ENCODE results near the gene LRIG3. TPM values are rescaled to one million over a fixed set of nuclear protein-coding genes. Genes with fewer than 3 reads are reported as not detected.
"Not testable (repeated sequence)": the region's sequence is repeated elsewhere in the genome, so short reads cannot be mapped to it uniquely, and the experiment has no call there.

The LRIG3 gene
- total RNA-seq, 1 experiment from 2014 or later, result 16.5 TPM

DNA sequence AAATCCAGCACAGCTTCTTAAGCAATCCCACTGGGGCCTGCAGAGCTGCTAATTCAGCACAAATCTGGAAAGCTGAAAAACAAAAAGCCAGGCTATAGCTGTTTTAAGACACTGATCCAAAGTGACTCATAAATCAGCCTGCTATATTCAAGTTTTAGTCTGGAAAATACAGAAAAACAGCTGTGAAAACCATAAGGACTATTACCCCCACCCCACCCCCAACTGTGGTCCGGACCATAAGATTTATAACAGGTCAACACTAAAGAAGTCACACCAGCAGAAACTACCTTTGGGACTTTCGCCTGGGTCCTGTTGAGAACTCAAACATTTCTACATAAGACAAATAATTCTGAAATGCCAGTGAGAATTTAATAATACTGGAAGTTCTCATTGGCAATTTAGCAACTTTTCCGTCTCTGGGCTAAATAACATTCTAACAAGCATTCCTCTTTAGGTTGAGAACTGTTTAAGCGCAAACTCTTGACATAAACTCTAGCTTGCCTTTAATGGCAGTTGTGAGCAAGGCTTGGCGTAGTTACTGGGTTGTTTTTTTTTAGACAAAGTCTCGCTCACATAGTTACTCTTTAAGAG, 3.3 kb downstream of the LRIG3 start:
- DNase-seq (ENCODE audit: low read depth), result no peak
- in situ Hi-C loops (cut with HindIII; ENCODE audit: low pct_unique_long_range_greater_than_20kb, low sequenced_read_pairs), result no loop called here

DNA sequence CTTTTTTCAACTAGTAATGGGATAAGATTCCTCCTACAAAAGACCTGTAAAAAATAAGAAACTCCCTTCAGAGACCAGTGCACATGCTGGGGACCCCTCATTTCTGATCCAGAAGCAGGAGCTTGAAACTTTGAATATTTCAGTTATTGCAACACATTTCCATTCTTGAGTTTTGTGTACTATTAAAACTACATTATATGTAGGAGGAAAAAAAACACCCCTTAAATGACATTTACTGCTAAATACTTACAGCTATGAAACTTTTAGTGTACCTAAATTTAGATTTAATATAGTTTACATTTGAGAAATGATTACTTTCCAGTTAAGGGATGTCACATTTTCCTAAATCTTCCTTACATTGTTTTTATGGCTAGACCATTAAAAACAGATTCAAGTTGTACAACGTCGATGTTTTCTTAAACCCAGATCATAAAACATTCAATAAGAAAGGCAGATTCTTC, 4.1 kb downstream of the LRIG3 start:
- no peak for DNase-seq (ENCODE audit: low read depth)
- in situ Hi-C loops (cut with HindIII; ENCODE audit: low pct_unique_long_range_greater_than_20kb, low sequenced_read_pairs), result no loop called here

DNA sequence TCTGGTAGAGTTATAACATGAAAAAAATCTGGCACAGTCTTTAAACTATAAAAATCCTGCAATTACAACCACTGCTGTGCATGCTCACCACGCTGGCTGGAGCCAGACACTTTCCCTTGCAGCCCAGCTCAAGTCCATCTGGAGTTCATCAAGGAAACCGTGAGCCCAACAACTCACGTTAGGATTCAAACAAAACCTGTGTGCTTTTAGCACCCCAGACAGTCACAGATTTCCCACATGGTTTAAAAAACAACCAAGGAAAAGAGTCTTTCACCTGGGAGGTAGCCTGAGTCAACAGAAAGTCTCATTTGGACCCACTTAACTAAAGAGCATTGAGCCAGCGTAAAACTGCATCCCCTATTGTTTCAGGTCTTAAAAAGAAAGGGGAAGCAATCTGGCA, 4.7 kb downstream of the LRIG3 start:
- in situ Hi-C loops (cut with HindIII; ENCODE audit: low pct_unique_long_range_greater_than_20kb, low sequenced_read_pairs), result no loop called here
- no peak for DNase-seq (ENCODE audit: low read depth)

DNA sequence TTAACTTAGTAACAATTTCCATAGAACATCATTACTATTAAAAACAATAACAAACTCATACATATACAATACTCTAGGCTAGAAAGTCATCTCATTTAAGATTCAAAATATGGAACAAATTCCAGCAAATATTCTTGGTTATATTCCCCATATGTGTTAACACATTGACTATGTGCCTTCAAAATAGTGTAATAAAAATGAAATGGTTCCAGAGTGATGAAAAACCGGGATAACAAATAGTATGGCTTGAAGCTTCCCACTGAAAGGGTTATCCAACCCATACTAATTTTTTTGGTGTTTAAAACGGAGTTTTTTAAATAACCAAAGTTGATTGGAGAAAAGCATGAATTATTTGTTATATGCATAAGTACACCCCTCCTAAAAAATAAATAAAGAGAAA, 5.3 kb downstream of the LRIG3 start:
- in situ Hi-C loops (cut with HindIII; ENCODE audit: low pct_unique_long_range_greater_than_20kb, low sequenced_read_pairs), result no loop called here
- no peak for DNase-seq (ENCODE audit: low read depth)

DNA sequence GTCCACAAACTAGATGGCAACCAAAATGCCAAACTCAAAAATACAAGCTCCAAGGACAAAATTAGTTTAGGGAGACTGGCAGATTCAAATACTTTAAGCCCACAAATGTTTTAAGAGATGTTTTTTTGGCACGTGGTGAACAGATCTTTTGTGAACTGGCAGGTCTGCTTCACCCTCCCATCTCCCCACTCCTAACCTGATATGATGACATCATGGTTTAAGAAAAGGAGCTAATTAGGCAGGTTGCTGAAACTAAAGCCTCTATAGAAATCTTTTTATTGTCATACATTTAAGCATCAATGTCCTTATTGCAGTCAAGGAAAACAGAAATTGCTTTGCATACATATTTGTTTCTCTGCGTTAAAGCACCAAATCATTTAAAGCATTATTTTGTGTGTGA, 5.8 kb downstream of the LRIG3 start:
- no peak for DNase-seq (ENCODE audit: low read depth)
- in situ Hi-C loops (cut with HindIII; ENCODE audit: low pct_unique_long_range_greater_than_20kb, low sequenced_read_pairs), result no loop called here

DNA sequence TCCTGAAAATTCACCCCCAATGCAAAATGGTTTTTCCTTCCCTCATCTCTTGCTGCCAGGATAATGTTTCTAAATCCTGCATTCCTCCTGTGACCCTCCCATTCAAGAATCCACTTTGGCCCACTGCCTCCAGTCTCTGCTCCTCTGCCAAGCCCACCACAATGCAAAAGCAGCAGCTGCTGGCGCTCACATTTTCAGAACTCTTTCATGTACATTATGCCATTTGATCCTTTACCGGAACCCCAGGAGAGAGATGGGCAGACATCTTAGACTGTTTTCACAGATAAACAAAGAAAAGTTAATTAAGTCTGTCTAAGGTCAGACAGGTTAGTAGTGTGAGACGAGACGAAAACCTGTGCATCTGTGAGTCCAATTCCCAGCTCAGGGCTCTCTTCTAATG, 12.9 kb downstream of the LRIG3 start:
- no peak for DNase-seq (ENCODE audit: low read depth)
- in situ Hi-C loops (cut with HindIII; ENCODE audit: low pct_unique_long_range_greater_than_20kb, low sequenced_read_pairs), result no loop called here

DNA sequence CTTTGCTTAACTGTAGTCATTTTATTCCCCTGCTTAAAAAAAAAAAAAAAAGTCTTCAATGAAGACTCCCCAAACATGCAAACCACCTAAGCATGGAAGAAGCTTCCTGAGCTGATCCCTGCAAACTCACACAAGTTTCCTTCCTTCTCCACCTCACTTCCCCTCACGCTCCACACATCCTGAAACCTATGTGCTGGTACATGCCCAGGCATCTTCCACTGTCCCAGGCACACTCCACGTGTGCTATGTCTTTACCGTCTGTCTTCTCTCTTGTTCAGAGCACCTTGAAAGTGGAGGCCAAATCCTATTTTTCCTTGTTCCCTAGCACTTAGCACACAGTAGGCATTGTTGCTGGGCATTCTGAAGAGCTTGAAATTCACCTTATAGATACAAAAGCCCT, 13.4 kb downstream of the LRIG3 start:
- in situ Hi-C loops (cut with HindIII; ENCODE audit: low pct_unique_long_range_greater_than_20kb, low sequenced_read_pairs), result no loop called here
- no peak for DNase-seq (ENCODE audit: low read depth)

DNA sequence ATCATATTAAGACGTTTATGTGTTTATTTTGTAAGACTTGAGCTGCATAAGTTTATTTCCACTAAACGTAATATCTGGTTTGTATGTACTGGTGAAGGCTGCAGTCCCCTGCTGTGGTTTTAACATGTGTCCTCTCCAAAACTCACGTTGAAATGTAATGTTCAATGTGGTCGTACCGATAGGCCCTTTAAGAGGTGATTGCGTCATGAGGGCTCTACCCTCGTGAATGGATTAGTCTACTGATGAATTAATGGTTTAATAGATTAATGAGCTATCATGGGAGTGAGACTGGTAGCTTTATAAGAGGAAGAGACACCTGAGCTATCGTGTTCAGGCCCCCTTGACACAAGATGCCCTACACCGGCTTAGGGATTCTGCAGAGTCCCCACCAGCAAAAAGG, 14.9 kb downstream of the LRIG3 start:
- in situ Hi-C loops (cut with HindIII; ENCODE audit: low pct_unique_long_range_greater_than_20kb, low sequenced_read_pairs), result no loop called here
- no peak for DNase-seq (ENCODE audit: low read depth)

DNA sequence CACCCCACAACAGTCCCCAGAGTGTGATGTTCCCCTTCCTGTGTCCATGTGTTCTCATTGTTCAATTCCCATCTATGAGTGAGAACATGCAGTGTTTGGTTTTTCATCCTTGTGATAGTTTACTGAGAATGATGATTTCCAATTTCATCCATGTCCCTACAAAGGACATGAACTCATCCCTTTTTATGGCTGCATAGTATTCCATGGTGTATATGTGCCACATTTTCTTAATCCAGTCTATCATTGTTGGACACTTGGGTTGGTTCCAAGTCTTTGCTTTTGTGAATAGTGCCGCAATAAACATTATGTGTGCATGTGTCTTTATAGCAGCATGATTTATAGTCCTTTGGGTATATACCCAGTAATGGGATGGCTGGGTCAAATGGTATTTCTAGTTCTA, 17.6 kb downstream of the LRIG3 start:
- in situ Hi-C loops (cut with HindIII; ENCODE audit: low pct_unique_long_range_greater_than_20kb, low sequenced_read_pairs); DNase-seq (ENCODE audit: low read depth): not testable (repeated sequence)

DNA sequence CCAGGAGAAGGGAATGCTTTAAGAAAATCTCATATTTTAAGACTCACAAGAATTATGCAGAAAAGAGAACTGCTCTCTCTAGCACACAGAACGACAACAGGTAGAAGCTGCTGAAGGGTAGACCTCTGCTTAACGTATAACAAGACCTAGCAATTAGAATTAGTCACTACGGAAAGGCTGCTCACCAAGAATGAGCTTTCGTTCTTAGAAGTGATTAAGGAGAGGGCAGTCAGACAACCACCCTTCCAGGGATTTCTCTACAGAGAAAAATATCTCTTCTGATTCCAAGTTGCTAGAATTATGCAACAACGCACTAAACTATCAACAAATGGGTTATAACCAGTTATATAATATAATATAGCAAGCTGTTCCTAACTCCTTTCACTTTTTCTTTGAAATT, 18.6 kb downstream of the LRIG3 start:
- in situ Hi-C loops (cut with HindIII; ENCODE audit: low pct_unique_long_range_greater_than_20kb, low sequenced_read_pairs), result no loop called here
- DNase-seq (ENCODE audit: low read depth), result no peak

DNA sequence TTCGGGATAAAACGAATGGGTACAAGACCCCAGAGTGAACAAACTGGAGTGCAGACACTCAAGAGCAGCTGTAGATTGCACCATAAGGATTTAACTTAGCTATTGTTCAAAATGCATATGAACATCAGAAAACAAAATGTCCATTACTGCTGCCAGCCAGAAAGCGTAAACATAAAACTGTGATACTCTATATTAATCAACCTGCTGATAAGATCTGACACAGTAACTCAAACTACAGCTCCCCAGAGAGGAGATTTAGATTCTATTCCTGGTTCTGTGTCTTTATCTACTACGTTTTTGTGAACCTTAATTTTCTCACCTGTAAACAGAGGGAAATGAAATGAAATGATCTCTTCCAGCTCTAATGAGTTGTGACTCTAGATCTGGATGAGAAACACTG, 22.3 kb downstream of the LRIG3 start:
- no peak for DNase-seq (ENCODE audit: low read depth)
- in situ Hi-C loops (cut with HindIII; ENCODE audit: low pct_unique_long_range_greater_than_20kb, low sequenced_read_pairs), result no loop called here

DNA sequence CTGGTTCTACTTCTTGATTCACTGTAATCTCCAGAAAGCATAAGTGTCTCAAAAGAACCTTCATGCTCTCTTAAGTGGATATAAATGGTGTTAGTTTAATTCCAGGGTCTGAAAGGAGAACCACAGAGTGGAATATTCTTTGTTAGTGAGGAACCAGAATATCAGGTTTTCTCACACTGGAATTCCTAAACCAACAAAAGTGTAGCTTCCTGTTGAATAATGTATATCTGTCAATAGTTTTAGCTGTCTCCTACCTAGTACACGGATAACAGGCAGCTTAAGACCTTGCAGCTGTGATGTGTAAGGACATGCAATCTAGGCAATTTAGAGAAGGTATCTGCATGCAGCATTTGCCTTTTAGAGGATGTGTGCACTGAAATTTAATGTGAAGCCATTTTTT, 24.0 kb downstream of the LRIG3 start:
- in situ Hi-C loops (cut with HindIII; ENCODE audit: low pct_unique_long_range_greater_than_20kb, low sequenced_read_pairs), result no loop called here

DNA sequence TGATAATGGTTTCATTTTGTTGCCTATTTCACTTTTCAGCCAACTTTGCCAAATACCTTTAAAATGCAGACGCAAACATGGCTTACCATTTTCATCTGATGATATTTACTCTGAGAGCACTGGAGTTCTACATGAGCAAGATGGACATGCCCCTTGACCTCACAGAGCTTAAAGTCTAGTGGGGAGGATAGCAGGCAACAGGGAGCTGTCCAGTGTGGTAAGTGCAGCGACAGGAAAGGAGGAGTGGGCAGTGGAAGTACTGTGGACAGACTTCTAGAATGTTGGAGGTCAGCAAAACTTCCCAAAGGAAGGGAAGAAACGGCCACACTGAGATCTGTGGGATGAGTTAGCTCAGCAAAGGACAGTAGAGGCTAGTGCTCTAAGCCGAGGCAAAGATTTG, 25.3 kb downstream of the LRIG3 start:
- in situ Hi-C loops (cut with HindIII; ENCODE audit: low pct_unique_long_range_greater_than_20kb, low sequenced_read_pairs), result no loop called here
- DNase-seq (ENCODE audit: low read depth), result no peak

More for the DNA sequence above, 24.0 kb downstream of the LRIG3 start:
- DNase-seq (ENCODE audit: low read depth), result no peak

DNA sequence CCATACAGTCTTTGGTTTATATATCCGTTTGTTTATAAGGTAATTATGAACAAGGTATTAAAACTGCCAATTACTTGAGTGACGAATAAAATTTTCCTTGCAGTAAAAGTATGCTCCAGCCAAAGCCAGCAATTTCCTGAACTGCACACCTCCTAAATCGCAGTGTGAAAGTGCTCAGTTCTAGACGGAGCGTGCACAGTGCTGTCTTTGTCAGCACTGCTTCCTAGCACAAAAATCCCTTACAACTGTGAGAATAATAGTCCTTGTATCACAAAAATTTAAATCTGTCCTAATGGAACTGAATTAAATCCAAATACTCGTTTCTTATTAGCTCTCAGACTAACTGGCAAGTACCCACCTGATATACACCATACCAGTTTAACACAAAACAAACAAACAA, 26.3 kb downstream of the LRIG3 start:
- in situ Hi-C loops (cut with HindIII; ENCODE audit: low pct_unique_long_range_greater_than_20kb, low sequenced_read_pairs), result no loop called here
- no peak for DNase-seq (ENCODE audit: low read depth)

DNA sequence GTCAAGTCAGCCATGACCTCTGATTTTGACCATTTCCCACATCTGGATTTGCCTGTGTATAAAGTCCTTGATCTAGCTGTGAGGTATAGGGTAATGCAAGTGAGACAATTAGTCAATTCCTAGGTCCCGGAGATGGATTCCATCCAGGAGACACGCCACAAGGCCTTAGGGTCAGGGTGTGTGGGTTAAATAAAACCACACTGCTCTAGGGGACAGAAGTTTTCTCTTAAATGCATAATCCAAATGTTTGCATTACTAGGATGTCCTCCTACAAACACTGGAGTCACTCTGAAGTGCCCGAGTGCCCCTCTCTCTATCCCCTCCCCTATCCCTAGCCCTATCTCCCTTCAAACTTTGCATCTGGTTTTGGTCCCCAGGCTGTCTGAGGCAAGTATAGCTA, 26.8 kb downstream of the LRIG3 start:
- no peak for DNase-seq (ENCODE audit: low read depth)
- in situ Hi-C loops (cut with HindIII; ENCODE audit: low pct_unique_long_range_greater_than_20kb, low sequenced_read_pairs), result no loop called here

DNA sequence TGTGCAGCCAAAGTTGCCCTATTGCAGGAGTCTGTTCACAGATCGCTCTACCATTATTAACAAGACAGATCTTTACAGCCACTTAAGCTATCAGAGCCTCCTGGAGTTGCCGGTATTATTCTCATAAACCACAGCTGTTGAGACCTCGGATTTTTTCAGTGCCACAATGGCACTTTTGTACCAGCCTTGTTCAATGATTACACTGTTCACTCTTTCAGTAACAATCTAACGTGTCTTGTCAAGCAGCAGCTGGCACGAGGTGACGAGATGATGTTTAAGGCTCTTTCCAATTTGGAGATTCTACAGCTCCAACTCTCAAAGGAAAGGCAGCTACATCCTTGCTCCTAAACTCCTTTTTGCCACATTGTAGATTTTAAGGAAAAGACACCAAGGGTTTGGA, 30.7 kb downstream of the LRIG3 start:
- DNase-seq (ENCODE audit: low read depth), result no peak
- in situ Hi-C loops (cut with HindIII; ENCODE audit: low pct_unique_long_range_greater_than_20kb, low sequenced_read_pairs), result no loop called here

DNA sequence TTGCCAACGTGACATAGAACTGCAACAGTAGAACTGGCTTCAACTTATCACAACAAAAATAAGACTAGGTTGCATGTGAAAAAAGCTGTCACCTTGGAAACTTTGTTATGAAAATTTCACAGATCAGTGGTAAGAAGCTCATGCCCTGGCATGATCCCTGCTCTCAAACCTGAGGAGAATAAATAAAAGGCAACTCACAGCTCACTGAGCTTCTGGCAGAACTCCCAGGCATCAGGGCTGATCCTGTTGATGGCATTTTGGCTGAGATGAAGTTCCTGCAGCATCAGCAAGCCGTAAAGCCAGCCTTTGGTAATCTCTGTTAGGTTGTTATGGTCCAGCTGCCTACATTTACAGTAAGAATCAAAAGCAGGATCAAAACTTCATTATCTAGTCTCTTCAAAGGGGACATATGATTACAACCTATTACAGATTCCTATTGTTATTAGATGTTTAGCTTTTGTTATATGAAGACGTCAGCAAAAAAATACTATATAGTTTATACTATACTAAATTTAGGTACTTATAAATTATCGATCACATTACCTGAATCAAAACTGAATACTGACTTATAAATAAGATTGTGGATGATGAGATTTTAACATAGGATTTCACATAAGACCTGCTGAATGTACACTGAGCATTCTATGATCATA, 32.0 kb downstream of the LRIG3 start:
- in situ Hi-C loops (cut with HindIII; ENCODE audit: low pct_unique_long_range_greater_than_20kb, low sequenced_read_pairs), result no loop called here
- DNase-seq (ENCODE audit: low read depth), result peak; percentile 95

DNA sequence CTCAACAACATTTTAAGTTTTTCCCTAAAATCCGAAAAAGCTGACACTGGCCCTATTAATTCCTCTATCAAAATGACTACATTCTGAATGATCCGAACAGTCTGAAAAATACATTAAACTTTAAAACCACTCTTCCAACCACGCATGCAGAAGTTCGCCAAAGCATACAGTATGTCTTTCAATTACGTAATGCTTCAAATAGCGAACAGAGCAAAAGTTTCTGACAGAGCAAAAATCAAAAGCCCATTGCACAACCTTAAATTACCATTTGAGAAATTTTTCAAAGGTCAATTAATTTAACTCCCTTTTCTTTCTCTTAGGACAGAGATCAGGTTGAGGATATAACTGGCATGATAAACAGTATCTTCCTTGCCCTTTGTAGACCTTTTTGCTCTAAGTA, 33.2 kb downstream of the LRIG3 start:
- no peak for DNase-seq (ENCODE audit: low read depth)
- in situ Hi-C loops (cut with HindIII; ENCODE audit: low pct_unique_long_range_greater_than_20kb, low sequenced_read_pairs), result no loop called here

DNA sequence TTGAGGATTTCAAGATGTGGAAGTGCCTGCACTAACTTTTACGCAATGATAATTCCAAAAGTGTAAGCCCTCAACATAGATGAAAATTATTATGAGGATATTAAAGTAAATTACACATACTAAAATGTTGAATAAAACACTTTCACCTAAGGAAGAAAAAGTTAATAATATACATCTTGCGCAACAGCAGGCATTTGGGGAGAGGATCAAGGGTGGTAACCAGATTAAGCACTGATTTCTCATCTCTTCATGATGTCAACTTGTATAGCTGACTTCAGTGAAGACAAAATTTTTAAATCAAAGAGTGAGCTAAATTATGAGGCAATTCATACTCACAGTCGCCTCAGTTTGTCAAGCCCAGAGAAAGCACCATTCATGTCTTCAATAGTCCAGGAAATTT, 33.8 kb downstream of the LRIG3 start:
- in situ Hi-C loops (cut with HindIII; ENCODE audit: low pct_unique_long_range_greater_than_20kb, low sequenced_read_pairs), result no loop called here
- DNase-seq (ENCODE audit: low read depth), result no peak

DNA sequence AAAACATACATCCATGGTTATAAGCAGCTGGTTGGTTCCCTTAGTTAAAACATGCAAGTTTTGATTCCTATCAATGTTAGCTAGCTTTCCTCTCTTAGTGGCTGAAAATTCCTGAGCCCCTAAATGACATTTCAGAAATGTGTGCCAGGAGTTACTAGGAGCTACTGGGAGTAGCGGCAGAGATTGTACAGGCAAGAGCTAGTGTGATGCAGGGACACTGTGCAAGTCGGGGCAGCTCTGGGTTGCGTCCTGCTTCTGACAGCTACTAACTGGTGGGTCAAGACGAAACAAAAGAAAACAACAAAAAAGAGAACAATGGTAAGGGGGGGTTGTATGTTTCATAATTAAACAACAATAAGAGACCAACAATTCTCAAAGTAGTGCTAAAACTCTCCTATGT, 35.4 kb downstream of the LRIG3 start:
- no peak for DNase-seq (ENCODE audit: low read depth)
- in situ Hi-C loops (cut with HindIII; ENCODE audit: low pct_unique_long_range_greater_than_20kb, low sequenced_read_pairs), result no loop called here
